GM18502 (cell line): ENCODE data around the gene TMEM129.

ENCODE experiments used
- ATAC-seq: cut with Tn5 transposase; IDR thresholded peaks from one replicate; pipeline ENCODE4 v1.9.1; 2021; ENCODE audit warnings: mild to moderate bottlenecking; ENCODE audit not compliant: unreplicated experiment, poor library complexity

Gene TMEM129

DNA sequence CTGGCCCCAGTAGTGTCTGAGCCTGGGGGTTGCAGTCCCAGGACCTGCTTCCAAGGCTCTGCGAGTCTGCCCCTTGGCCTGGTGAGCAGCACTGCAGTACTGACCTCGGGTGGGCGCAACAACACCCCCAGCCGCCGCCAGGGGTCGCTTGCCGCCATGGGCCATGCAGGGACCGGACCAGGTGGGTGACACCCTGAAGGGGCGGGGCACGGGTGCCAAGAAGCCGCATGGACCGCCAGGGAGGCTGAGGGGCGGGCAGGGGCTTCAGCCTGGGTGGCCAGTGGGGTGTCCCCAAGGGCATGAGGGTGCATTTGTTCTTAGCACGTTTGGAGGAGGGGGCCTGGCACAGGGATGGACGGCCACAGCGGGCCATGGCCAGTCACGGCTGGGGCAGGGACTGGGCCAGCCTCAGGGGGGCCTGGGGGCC is 25.2 kb upstream of the TMEM129 start:
- no peak for ATAC-seq

DNA sequence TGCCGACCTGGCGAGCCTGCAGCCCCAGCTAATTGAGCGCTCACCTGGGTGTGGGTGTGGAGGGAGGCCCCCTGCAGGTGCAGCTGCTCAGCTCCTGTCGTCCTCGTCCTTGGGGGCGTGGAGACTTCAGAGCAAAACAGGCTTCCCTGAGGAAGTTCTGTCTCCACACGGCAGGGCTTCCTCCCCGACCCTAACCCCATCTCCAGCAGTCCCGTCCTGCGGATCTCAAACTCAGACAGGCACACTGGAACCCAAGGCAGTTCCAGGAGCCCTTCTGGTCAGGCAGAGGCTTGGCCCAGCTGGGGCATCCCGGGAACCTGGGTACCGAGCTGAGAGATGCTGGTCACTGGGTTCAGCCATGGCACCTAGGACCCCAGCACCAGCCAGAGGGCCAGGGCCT is 24.6 kb upstream of the TMEM129 start:
- no peak for ATAC-seq

DNA sequence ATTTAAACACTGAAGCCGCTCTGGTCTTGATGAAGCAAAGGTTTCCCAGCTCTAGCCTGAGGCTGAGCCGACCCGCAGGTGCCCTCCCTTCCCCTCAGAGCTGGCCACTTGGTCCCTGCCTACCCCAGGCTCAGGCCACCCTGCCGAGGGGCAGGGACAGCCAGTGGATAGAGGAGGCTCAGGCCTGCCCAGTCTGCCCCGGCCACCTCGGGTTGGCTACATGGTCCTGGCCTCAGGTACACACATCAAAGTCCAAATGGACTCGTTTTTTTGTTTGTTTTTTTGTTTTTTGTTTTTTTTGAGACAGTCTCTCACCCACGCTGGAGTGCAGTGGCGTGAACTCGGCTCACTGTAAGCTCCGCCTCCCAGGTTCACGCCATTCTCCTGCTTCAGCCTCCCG is 24.0 kb upstream of the TMEM129 start:
- no peak for ATAC-seq

DNA sequence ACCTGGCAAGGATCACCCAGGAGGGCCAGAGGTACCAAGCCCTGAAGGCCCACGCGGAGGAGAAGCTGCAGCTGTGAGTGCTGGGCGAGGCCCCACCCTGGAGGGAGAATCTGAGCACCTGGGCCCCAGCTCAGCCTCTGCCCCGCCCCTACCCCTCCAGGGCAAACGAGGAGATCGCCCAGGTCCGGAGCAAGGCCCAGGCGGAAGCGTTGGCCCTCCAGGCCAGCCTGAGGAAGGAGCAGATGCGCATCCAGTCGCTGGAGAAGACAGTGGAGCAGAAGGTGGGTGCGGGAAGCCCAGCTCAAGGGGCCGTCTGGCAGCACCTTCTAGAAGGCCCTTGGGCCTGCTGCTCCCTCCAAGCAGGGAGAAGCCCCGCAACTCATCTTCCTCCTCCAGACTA is 23.4 kb upstream of the TMEM129 start:
- no peak for ATAC-seq

DNA sequence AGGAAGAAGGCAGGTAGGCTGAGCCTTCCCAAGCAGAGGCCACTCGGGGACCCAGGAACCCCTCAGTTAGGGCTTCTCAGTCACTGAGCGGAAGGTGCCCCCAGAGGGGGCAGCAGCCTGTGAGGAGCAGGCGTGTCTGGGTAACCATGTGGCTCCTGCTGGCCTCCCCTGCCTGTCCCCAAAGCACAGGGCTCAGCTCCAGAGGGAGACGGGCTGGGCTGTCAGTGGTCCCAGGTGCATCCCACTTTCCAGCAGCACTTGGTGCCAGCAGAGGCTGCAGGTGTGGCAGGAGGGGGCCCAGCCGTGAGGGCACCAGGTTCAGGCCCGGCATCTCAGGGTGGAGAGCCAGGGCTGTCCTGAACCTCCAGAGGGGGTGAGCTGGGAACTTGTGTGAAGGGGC is 22.9 kb upstream of the TMEM129 start:
- ATAC-seq = no peak

DNA sequence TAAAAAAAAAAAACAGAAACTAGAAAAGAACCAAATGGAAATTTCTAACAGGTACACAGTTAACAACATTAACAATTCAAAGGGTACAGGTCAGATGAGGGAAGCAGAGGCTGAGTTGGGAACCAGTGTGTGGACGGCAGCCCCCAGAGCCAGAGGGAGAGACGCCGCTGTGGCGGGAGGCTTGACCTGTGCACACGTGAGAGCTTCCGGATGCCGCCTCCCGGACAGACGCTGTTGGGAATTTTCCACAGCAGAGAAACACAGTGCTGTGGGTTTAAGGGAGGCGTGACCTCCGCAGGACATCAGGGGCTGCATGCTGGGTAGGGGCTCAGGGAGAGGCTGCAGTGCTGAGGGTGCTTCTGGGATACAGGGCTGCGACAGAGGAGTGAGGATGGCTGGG is 22.4 kb upstream of the TMEM129 start:
- no peak for ATAC-seq

DNA sequence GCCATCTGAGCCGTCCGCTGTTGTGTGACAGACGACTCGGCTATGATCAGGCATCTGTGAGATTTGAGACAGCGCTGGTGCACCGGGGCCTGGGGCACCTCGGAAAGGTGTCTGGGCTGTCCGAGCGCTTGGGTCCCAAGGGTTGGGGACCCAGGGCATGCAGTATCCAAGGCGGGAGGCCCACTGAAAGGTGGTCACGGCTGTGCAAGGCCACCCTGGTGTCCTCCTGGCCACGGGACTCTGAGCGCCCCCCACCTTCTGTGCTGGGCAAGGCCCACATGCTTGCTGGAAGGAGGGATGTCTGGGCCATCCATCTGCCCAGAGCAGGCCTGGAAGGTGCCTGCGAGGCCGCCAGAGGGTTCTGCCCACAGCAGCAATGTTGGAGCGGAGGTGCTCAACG is 20.1 kb upstream of the TMEM129 start:
- no peak for ATAC-seq

DNA sequence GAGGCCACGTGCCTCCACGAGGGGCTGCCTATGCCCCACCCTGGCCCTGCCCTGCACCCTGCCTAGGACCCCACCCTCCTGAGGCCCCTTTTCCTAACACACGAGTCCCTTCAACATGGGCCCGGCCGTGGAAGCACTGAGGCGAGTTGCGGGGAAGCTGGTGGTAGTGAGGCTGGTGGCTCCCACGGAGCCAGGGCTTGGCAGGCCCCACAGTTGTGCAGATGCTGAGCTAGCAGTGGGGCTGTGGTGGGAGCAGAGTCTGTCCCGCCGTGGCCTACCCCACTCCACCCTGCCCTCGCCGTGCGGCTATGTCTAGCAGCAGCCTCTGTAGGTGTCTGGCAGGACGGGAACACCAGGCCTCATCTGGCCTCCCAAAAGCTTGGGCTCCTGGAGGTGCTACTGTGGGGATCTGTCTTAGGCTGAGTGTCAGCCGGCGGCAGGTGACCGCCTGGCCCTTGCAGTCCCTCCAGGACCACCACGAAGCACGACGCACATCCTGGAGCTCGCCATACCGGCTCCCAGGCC is 19.0 kb upstream of the TMEM129 start:
- no peak for ATAC-seq

DNA sequence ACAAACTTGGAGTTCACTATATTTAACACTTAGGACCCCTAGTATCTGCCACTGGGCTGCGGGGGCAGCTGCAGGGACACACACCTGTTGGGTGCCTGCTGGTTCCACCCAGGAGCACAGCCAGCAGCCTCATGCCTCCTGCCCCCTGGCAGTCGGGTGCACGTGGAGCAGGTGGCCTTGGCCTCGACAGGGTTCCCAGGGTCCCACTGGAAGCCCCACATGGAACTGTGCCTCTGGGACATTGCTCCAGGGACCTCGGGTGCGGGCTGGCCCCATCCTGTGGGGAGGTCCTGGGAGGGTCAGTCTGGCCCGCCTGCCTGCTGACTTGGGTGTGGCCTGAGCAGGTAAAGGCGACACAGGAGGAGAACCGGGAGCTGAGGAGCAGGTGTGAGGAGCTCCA is 18.2 kb upstream of the TMEM129 start:
- no peak for ATAC-seq

DNA sequence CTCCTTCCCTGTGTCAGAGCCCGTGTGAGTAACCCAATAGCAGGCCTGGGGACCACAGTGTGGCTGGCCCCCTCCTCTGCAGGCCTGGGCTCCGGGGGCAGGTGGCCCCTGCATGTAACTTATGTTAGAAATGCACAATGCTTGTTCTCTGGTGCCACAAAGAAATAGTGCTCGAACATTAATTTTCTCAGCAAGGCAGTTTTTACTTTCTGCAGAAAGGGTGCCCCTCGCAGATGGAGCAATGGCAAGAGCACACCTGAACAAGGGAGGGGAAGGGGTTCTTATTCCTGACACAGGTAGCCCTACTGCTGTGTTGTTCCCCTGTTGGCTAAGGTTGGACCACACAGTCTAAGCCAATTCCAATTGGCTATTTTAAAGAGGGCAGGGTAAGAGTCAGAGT is 17.3 kb upstream of the TMEM129 start:
- no peak for ATAC-seq

DNA sequence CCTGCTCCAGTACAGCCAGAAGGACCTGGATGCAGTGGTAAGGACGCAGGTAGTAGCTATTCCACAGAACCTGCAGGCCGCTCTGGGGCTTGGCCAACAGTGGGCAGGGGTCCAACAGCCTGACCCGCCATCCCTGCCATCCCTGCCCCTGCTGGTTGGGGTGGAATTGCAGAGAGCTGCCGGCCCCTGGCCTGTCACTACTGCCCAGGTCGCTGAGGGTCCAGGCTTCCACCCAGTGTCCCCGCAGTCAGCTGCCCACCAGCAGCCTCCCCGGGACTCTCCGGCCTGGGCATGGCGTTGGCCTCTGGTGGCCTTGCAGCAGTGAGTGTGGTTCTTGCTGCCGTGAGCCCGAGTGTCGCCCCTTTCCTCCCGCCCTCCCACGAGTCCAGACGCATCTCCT is 16.5 kb upstream of the TMEM129 start:
- ATAC-seq = no peak

DNA sequence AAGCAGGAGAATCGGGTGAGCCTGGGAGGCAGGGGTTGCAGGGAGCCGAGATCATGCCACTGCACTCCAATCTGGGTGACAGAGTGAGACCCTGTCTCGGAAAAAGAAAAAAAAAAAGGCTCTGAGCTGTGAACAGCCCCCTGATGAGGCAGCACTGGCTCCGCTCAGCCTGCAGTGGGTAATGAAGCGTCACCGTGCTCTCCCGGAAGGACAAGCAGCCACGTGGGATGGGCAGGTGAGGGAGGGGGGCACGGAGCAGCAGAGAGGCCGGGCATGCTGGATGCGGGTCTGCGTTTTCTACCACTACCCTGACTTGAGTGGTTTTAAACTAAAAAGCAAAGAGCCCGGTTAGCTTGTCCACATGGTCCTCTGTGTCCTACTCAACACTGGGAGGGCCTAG is 15.7 kb upstream of the TMEM129 start:
- ATAC-seq = no peak

DNA sequence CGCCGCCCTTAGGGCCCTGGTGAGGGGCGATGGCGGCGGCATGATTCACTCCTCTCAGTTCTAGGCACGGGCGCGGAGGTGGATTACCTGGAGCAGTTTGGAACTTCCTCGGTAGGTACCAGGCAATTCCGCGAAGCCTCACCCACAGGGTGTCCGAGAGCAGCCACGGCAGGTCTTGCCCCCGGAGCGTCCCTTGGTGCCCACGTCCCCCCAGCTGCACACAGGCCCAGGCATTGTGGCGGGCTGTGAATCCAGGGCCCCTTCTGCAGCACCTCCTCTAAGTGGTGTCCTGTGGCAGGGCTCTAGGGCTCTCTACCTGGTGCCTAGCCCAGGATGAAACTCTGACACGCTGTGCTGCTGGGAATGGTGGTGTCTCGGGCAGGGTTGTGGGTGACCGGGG is 14.1 kb upstream of the TMEM129 start:
- ATAC-seq = no peak

DNA sequence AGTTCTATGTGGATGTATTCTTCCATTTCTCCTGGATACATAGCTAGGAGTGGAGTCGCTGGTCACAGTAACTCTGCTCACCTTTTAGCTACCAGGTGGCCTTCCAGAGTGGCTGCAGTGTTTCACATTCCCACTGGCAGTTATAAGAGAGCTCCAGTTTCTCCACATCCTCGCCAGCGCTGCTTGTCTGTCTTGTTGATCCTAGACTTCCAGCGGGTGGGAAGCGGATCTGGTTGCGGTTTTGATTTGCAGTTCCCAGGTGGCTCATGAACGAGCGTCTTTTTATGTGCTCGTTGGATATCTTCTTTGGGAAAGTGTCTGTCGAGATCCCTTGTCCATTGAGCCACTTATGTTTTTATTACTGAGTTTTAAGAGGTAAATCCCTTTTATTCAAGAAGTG is 11.8 kb upstream of the TMEM129 start:
- no peak for ATAC-seq

DNA sequence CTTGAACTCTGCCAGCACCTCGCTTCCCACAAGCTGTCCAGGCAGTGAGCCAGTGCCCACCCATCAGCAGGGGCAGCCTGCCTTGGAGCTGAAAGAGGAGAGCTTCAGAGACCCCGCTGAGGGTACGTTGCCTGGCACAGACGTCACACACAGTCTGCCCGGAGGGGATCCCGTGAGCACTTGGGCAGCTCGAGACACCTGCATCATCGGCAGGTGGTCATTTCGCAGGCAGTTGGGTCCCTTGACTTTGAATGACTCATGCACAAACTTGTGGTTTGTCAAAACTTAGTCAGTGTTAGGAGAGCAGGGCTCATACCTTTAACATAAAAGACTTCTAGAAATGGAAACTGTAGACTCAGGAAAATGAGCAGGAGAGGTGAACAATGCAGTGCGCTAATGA is 10.1 kb upstream of the TMEM129 start:
- no peak for ATAC-seq

DNA sequence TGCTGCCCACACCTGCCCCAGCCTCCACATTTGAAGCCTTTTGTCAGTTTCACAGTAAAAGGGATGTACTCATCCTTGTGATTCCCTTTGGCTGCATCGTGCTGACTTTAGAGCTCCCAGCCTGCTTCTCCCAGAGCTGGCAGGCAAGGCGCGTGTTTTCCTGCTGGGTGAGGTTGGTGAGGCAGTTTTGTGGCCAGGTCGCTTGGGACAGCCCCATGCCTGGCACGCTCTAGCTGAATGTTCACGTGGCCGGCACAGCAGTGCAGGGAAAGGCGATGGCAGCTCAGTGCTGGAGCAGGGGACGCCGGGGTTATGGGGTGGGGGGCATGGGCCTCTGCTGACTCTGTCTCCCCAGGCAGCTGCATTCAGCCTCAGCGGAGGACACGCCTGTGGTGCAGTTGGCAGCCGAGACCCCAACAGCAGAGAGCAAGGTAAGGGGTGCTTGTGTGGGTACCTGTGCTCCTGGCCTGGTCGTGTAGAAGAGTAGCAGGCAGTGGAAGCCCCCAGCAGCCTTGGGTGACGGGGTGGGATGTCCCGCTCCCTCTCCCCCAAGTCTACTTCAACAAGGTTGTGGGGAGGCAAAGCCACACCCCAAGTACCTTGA is 9.5 kb upstream of the TMEM129 start:
- ATAC-seq = no peak

DNA sequence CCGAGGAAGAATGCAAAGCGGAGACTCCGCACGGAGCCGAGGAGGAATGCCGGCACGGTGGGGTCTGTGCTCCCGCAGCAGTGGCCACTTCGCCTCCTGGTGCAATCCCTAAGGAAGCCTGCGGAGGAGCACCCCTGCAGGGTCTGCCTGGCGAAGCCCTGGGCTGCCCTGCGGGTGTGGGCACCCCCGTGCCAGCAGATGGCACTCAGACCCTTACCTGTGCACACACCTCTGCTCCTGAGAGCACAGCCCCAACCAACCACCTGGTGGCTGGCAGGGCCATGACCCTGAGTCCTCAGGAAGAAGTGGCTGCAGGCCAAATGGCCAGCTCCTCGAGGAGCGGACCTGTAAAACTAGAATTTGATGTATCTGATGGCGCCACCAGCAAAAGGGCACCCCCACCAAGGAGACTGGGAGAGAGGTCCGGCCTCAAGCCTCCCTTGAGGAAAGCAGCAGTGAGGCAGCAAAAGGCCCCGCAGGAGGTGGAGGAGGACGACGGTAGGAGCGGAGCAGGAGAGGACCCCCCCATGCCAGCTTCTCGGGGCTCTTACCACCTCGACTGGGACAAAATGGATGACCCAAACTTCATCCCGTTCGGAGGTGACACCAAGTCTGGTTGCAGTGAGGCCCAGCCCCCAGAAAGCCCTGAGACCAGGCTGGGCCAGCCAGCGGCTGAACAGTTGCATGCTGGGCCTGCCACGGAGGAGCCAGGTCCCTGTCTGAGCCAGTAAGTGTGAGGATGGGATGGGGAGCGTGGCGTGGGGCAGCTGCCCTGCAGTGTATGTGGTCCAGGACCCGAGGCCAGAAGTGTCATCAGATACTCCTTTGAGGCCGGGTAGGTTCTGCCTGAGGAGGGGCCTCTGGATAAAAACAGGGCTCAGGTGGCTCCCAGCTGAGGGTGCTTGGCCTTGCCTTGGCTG is 7.2 kb upstream of the TMEM129 start:
- no peak for ATAC-seq

DNA sequence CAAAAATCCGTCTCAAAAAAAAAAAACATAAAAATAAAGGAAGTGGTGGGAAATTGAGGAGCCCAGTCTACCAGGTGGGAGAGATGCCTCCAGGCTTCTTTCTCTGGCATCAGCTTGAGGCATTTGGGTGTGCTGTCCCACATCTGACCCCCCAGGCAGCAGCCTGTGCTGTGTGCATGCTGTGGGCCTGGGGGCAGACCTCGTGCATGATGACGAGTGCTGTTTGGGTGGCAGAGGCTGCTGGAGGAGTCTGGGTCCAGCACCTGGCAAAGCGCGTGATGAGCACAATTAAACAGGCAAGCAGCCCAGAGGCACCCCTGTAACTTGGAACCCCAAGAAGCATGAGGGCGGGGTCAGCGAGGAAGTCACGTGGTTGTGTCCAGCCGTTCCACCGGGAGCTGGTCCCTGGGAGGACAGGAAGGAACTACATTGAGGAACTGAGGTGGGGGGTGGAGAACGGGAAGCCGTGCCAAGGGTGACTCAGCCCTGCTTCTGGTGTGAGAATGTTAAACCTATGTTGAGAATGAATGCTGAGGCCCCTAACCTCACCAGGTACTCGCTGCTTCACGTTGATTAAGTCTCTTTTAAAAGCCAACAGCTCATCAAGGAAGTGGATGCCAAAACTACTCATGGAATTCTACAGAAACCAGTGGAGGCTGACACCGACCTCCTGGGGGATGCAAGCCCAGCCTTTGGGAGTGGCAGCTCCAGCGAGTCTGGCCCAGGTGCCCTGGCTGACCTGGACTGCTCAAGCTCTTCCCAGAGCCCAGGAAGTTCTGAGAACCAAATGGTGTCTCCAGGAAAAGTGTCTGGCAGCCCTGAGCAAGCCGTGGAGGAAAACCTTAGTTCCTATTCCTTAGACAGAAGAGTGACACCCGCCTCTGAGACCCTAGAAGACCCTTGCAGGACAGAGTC is 6.3 kb upstream of the TMEM129 start:
- no peak for ATAC-seq

DNA sequence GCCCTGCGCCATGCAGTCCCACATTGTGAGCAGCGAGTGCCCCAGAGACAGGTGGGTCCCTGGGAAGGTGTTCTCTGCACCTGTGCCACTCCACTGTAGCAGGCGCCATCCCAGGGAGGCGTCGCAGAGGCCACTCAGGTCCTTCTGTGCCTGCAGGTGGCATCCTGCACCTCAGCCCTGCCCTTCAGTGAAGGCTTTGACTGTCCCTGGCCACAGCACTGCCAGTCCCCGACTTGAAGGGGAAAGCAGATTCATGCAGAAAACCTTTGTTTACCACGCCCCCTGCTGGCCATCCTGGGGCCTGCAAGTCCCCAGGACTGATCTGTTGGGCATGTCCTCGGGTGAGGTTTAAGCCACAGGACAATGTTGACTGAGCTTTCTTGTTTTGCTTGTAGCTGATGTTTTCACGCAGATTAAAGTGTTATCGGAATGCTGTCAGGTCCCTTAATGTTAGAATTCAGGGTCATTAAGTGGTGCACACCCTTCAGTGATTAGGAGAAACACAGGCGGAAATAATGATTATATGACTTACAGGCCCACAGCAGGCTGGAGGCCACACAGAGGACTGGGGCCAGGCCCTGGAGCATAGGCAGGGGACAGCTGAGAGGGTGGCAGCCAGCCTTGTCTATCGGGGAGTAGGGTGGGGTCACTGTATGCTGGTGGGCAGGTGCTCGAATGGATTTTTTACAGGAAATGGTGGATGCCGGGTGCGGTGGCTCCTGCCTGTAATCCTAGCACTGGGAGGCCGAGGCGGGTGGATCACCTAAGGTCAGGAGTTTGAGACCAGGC is 5.2 kb upstream of the TMEM129 start:
- ATAC-seq = peak; percentile 30

DNA sequence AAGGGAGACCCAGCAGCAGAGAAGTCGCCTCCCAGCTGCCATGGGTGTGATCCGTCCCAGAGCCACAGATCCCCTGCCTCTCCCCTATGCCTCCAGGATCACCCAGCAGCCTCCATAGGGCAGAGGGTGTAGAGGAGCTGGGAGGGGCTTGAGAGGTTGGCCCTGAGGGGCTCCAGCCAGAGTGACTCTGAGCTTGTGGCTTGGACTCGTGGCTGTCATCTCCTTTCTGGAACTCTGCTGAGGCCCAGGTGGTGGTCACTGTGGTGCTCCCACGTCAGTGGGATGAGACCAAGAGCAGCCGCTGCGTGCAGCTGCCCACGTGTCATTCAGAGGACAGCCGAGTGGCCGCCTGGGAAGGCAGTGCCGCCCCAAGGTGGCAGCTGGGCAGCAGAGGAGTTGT is 4.4 kb upstream of the TMEM129 start:
- no peak for ATAC-seq
